Right lobe of liver (tissue), 4 donors: ENCODE results near the gene THY1.

Source experiments
- CTCF ChIP-seq, 4 donors: fragments of 200-600 bp in 3 of 4; fragments of 450-650 bp in 1 of 4; IDR thresholded peaks; one replicate each; pipeline versions ENCODE4 v1.5.1 to v1.8.0; 2016 to 2022; ENCODE audit warnings: antibody characterized with exemption in 4 of 4, mild to moderate bottlenecking in 2 of 4
- POLR2A ChIP-seq: fragments of 450-650 bp; IDR thresholded peaks from one replicate; pipeline ENCODE4 v1.6.1; 2017; ENCODE audit warnings: antibody characterized with exemption, mild to moderate bottlenecking
- donor health status: DM: no; HTN: no; CAD: no.
- donor health status: DM: no; HTN: no; CAD: no.
- donor health status: DM: no; HTN: yes; CAD: no.

GRCh38 chr11:119468511-119468910, 45.5 kb upstream of the THY1 start:
- TF ChIP-seq CTCF (IDR thresholded peaks at IDR 0.05): no peak
- no peak for TF ChIP-seq POLR2A
